Esophagus muscularis mucosa (tissue), 4 donors: ENCODE measurements around the gene ABHD16A. TPM values are rescaled to one million over a fixed set of nuclear protein-coding genes. Genes with fewer than 3 reads are reported as not detected.
"Not testable (repeated sequence)": the region's sequence is repeated elsewhere in the genome, so short reads cannot be mapped to it uniquely, and the experiment has no call there.

ENCODE experiments used
- DNase-seq: peaks from one replicate; pipeline ENCODE4 v3.0.0-alpha.2; 2017; ENCODE audit errors: extremely low spot score
- H3K27ac ChIP-seq, 4 donors: fragments of 200-600 bp; sonication (generic); replicated peaks in 1 of 4; 1 replicate in 3 of 4; 2 replicates in 1 of 4; pipeline ENCODE4 v1.5.1; 2016 to 2019; ENCODE audit warnings: mild to moderate bottlenecking in 1 of 4
- H3K27me3 ChIP-seq, 4 donors: fragments of 200-600 bp; sonication (generic); one replicate each; pipeline versions ENCODE4 v1.5.1 to v1.6.0; 2016 to 2019
- H3K36me3 ChIP-seq, 4 donors: fragments of 200-600 bp; sonication (generic); one replicate each; pipeline ENCODE4 v1.5.1; 2016 to 2019
- H3K4me1 ChIP-seq, 4 donors: fragments of 200-600 bp; sonication (generic); one replicate each; pipeline ENCODE4 v1.5.1; 2016 to 2019
- H3K4me3 ChIP-seq, 4 donors: fragments of 200-600 bp; sonication (generic); 1 replicate in 2 of 4; 2 replicates in 2 of 4; pipeline ENCODE4 v1.5.1; 2016 to 2019; ENCODE audit warnings: mild to moderate bottlenecking in 4 of 4, moderate library complexity in 1 of 4
- H3K9me3 ChIP-seq, 4 donors: fragments of 200-600 bp; sonication (generic); 1 replicate in 3 of 4; 2 replicates in 1 of 4; pipeline ENCODE4 v1.5.1; 2016 to 2019
- EP300 ChIP-seq: sonication (generic); formaldehyde crosslinking; IDR thresholded peaks from one replicate; pipeline ENCODE4 v1.6.1; 2017; ENCODE audit warnings: antibody characterized with exemption
- POLR2A ChIP-seq: fragments of 450-650 bp; IDR thresholded peaks from one replicate; pipeline ENCODE4 v1.6.1; 2017; ENCODE audit warnings: antibody characterized with exemption, moderate library complexity, mild to moderate bottlenecking, low read depth
- POLR2AphosphoS5 ChIP-seq, 2 donors: sonication (generic); formaldehyde crosslinking; IDR thresholded peaks; one replicate each; pipeline ENCODE4 v1.6.1; 2017; ENCODE audit warnings: antibody characterized with exemption in 2 of 2
- WGBS: methylation state at CpG from one replicate; pipeline ENCODE4 v1.1.5; 2018; 5-methylcytosine and 5-hydroxymethylcytosine counted together
- intact Hi-C: fragments of 100-400 bp; cut with DNase I; formaldehyde crosslinking; loops from one replicate; pipeline ENCODE4 v1.15.1; 2023
- total RNA-seq, 4 donors: library from RNA; depleted of rRNA; stranded (reverse); fragments of >200 nt; gene quantifications; one replicate each; pipeline versions ENCODE4 v1.1.0 to v1.2.1, GENCODE V29; 2016
- TF ChIP-seq, protein P1 (sequence below), 3 experiments: fragments of 200-600 bp in 2 of 3; fragments of 450-650 bp in 1 of 3; sonication (generic) in 2 of 3; IDR thresholded peaks; one replicate each; pipeline ENCODE4 v1.5.1; 2017 to 2019; ENCODE audit warnings: antibody characterized with exemption in 3 of 3, mild to moderate bottlenecking in 2 of 3, moderate library complexity in 1 of 3

ABHD16A gene
- total RNA-seq, 4 donors from 2014 or later = 44.9 to 57.9 (median 52.8) TPM

DNA sequence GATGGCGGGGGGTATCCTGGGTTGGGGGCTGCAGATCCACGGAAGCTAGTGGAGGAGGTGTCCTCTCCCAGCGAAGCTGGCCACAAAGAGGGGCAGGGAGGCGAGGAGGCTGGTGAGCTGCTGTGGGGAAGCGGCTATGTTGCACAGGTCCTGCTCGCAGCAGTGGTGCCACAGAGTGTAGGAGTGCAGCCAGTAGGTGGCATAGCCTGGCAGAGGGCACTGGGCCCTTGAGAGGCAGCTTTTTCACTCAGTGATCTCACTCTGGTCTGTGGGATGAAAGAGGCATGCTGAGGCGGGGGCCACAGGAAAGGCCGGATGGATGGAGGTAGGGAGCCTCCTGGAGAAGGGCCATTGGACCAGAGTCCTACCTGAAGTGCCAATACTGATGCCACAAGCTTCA is 9.2 kb upstream of the ABHD16A start:
- Histone ChIP-seq H3K4me3 (no peak overlapping the region), H3K27ac (no peak overlapping the region), H3K36me3 (no peaks in the 10 kb centered on the region), H3K27me3 (peaks cover 0 to 6% (median 0%) of the 10 kb centered on the region in 4 donors), H3K4me1 (no peaks in the 10 kb centered on the region), H3K9me3 (no peaks in the 10 kb centered on the region)
- TF ChIP-seq POLR2A = no peak
- TF ChIP-seq EP300 = no peak
- TF ChIP-seq, protein P1, sequence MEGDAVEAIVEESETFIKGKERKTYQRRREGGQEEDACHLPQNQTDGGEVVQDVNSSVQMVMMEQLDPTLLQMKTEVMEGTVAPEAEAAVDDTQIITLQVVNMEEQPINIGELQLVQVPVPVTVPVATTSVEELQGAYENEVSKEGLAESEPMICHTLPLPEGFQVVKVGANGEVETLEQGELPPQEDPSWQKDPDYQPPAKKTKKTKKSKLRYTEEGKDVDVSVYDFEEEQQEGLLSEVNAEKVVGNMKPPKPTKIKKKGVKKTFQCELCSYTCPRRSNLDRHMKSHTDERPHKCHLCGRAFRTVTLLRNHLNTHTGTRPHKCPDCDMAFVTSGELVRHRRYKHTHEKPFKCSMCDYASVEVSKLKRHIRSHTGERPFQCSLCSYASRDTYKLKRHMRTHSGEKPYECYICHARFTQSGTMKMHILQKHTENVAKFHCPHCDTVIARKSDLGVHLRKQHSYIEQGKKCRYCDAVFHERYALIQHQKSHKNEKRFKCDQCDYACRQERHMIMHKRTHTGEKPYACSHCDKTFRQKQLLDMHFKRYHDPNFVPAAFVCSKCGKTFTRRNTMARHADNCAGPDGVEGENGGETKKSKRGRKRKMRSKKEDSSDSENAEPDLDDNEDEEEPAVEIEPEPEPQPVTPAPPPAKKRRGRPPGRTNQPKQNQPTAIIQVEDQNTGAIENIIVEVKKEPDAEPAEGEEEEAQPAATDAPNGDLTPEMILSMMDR (IDR thresholded peaks at IDR 0.05) = no peak
- TF ChIP-seq POLR2AphosphoS5 (IDR thresholded peaks at IDR 0.05) = no peak
- WGBS = 98% methylated on average over 7 of the region's 8 CpGs
- intact Hi-C loops = no loop called here
- no peak for DNase-seq

DNA sequence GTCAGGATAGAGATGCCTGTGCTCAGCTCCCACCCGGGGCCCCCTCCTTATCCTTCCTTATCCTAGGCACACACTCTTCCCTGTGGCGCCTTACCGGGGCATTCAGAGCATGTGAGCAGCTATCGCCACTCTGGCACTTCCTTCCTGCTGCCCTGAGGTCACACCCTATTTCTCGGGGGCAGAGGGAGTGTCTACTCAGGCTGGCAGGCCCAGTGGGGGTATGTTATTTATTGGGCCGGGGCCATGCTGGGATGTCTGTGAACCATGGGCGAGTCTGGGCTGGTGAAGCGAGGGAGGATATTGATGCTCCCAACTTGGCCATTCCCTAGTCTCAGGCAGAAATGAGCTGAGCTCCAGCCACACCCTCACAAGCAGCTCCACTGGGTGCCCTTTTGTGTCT is 8.1 kb upstream of the ABHD16A start:
- Histone ChIP-seq H3K4me1 (no peaks in the 10 kb centered on the region), H3K9me3 (no peaks in the 10 kb centered on the region), H3K27me3 (peaks cover 0 to 6% (median 0%) of the 10 kb centered on the region in 4 donors), H3K36me3 (no peaks in the 10 kb centered on the region), H3K4me3 (no peak overlapping the region), H3K27ac (no peak overlapping the region)
- TF ChIP-seq POLR2A (no peak), EP300 (no peak), POLR2AphosphoS5 (IDR thresholded peaks at IDR 0.05) (no peak)
- TF ChIP-seq, protein P1 (IDR thresholded peaks at IDR 0.05) = no peak
- intact Hi-C loops = no loop called here
- WGBS = 78% methylated on average over 5 of the region's 8 CpGs
- no peak for DNase-seq

DNA sequence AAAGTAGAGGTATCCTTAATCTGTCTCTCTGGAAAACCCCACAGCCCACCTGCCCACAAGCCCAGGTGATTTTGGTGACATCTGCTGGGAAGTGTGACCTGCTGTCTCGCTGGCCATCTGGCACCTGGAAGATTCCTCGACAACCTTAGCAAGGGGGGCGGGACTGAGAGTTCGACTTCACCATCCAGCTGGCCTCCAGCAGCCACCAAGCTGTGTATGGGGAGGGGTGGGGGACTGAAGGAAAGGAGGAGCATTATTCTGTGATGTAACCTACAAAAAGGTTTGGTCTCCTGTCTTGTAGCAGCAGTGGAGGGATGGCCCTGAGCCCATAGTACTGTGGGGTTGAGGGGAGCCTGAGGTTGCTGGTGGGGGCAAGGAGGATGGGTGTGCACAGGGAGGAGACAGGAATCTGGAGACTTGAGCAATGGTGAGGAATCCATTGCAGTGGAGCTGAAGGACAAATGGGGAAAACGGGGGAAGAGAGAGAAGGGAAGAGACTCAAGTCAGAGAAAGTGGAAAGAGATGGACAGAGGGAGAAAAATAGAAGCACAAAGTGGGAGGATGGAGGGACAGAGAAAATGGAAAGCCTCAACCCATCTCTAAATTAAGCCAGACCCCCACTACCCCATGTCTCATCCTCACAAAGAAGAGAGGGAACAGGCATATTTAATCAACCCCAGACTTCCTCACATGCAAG is 7.5 kb upstream of the ABHD16A start:
- Histone ChIP-seq H3K27ac (no peak overlapping the region), H3K4me3 (no peak overlapping the region), H3K9me3 (no peaks in the 10 kb centered on the region), H3K36me3 (no peaks in the 10 kb centered on the region), H3K4me1 (no peaks in the 10 kb centered on the region), H3K27me3 (peaks cover 0 to 6% (median 0%) of the 10 kb centered on the region in 4 donors)
- WGBS = 58% methylated on average over 5 of the region's 5 CpGs
- intact Hi-C loops = no loop called here
- no peak for DNase-seq
- TF ChIP-seq POLR2AphosphoS5 (IDR thresholded peaks at IDR 0.05) (no peak), POLR2A (no peak), EP300 (no peak)
- TF ChIP-seq, protein P1 (IDR thresholded peaks at IDR 0.05) = no peak

DNA sequence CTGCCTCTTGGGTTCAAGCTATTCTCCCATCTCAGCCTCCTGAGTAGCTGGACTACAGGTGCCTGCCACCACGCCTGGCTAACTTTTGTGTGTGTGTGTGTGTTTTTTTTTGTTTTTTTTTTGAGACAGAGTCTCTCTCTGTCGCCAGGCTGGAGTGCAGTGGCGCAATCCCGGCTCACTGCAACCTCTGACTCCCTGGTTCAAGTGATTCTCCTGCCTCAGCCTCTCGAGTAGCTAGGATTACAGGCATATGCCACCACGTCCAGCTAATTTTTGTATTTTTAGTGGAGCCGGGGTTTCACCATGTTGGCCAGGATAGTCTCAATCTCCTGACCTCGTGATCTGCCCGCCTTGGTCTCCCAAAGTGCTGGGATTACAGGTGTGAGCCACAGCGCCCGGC is 6.0 kb upstream of the ABHD16A start:
- H3K4me3 ChIP-seq, H3K27ac ChIP-seq, H3K4me1 ChIP-seq, H3K9me3 ChIP-seq, H3K36me3 ChIP-seq, intact Hi-C loops, H3K27me3 ChIP-seq, DNase-seq: not testable (repeated sequence)
- WGBS = 93% methylated on average over 11 of the region's 11 CpGs

DNA sequence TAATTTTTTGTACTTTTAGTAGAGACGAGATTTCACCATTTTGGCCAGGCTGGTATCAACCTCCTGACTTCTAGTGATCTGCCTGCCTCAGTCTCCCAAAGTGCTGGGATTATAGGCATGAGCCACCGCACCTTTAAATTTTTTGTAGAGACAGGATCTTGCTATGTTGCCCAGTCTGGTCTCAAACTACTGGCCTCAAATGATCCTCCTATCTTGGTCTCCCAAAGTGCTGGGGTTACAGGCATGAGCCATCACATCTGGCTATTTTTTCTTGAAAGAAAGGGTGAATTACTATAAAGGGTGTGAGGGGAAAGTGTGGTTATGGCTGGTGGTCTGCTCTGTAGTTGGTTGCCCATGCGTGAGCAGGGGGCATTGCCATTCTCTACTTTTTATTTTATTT is 5.1 kb upstream of the ABHD16A start:
- Histone ChIP-seq H3K4me1 (peaks cover 4 to 8% (median 6%) of the 10 kb centered on the region in 4 donors), H3K27me3 (peaks cover 0 to 6% (median 0%) of the 10 kb centered on the region in 4 donors), H3K36me3 (no peaks in the 10 kb centered on the region), H3K27ac (no peak overlapping the region), H3K9me3 (no peaks in the 10 kb centered on the region), H3K4me3 (no peak overlapping the region)
- intact Hi-C loops = no loop called here
- TF ChIP-seq EP300 (no peak), POLR2AphosphoS5 (IDR thresholded peaks at IDR 0.05) (no peak), POLR2A (no peak)
- TF ChIP-seq, protein P1 (IDR thresholded peaks at IDR 0.05) = no peak
- 88% methylated on average over 3 of the region's 3 CpGs for WGBS
- no peak for DNase-seq
